Choroid plexus epithelial cell (primary cell): ENCODE measurements around the gene RARA.

Source experiments
- DNase-seq: peaks from one replicate; pipeline ENCODE4 v3.0.0-alpha.2; 2010; ENCODE audit warnings: low read depth
- H3K4me3 ChIP-seq: 2 replicates; pipeline ENCODE4 v1.5.1; 2011; ENCODE audit warnings: low read depth, mild to moderate bottlenecking, control low read depth, low read length, moderate library complexity
- CTCF ChIP-seq: conservative IDR thresholded peaks from 2 replicates; pipeline ENCODE4 v1.5.1; 2011; ENCODE audit warnings: low read depth, mild to moderate bottlenecking, control low read depth, inconsistent platforms, low read length, moderate library complexity

The RARA gene

GRCh38 chr17:40306395-40306794, 2.6 kb upstream of the RARA start:
- no peak for TF ChIP-seq CTCF
- no peak for DNase-seq
- H3K4me3 ChIP-seq: no peak overlapping the region

GRCh38 chr17:40307001-40307730, 1.8 kb upstream of the RARA start:
- no peak overlapping the region for H3K4me3 ChIP-seq
- TF ChIP-seq CTCF: no peak

GRCh38 chr17:40307740-40308239, 1.2 kb upstream of the RARA start:
- H3K4me3 ChIP-seq: no peak overlapping the region
- no peak for DNase-seq
- no peak for TF ChIP-seq CTCF

More at GRCh38 chr17:40307001-40307730, 1.8 kb upstream of the RARA start:
- DNase-seq: peak; percentile 47

- H3K4me3 ChIP-seq: no peak overlapping the region
Measured at GRCh38 chr17:40309949-40310510, 1.1 kb downstream of the RARA start.

GRCh38 chr17:40310882-40311391, 2.0 kb downstream of the RARA start:
- DNase-seq: no peak
- no peak overlapping the region for H3K4me3 ChIP-seq
- no peak for TF ChIP-seq CTCF

More at GRCh38 chr17:40309949-40310510, 1.1 kb downstream of the RARA start:
- no peak for DNase-seq
- no peak for TF ChIP-seq CTCF

- TF ChIP-seq CTCF: no peak
- H3K4me3 ChIP-seq: no peak overlapping the region
- peak; percentile 57 for DNase-seq
Measured at GRCh38 chr17:40311575-40311974, 2.6 kb downstream of the RARA start.
